ENCODE results near the gene DOCK1. TPM values are rescaled to one million over a fixed set of nuclear protein-coding genes. Genes with fewer than 3 reads are reported as not detected.

The DOCK1 gene
- total RNA-seq, 1 donor from 2014 or later: 99.7 TPM

GRCh38 chr10:126939706-126940105 is 34.5 kb downstream of the DOCK1 start:
- peak; percentile 51 for ATAC-seq
- intact Hi-C loops (cut with DNase I): loop anchor here (2.0 kb wide), 1 partner anchor 73 kb away; no protein-coding TSS in a partner anchor

GRCh38 chr10:126940670-126941310 is 35.6 kb downstream of the DOCK1 start:
- DNase-seq (ENCODE audit: low spot score) (no peak), ATAC-seq (no peak)
- intact Hi-C loops (cut with DNase I): no loop called here

More at GRCh38 chr10:126939706-126940105, 34.5 kb downstream of the DOCK1 start:
- no peak for DNase-seq (ENCODE audit: low spot score)

GRCh38 chr10:126944191-126944590 is 39.0 kb downstream of the DOCK1 start:
- ATAC-seq (no peak), DNase-seq (ENCODE audit: low spot score) (no peak)
- intact Hi-C loops (cut with DNase I): no loop called here

- ATAC-seq (no peak), DNase-seq (ENCODE audit: low spot score) (no peak)
- intact Hi-C loops (cut with DNase I): no loop called here
These were observed 40.3 kb downstream of the DOCK1 start for GRCh38 chr10:126945351-126946030.

- no peak for ATAC-seq
- no peak for DNase-seq (ENCODE audit: low spot score)
- intact Hi-C loops (cut with DNase I): no loop called here
These were observed 41.5 kb downstream of the DOCK1 start for GRCh38 chr10:126946746-126947145.

GRCh38 chr10:126948355-126949160 is 43.3 kb downstream of the DOCK1 start:
- DNase-seq (ENCODE audit: low spot score): no peak
- no peak for ATAC-seq

GRCh38 chr10:126949161-126949503 is 43.9 kb downstream of the DOCK1 start:
- ATAC-seq (no peak), DNase-seq (ENCODE audit: low spot score) (no peak)
- intact Hi-C loops (cut with DNase I): no loop called here

More at GRCh38 chr10:126948355-126949160, 43.3 kb downstream of the DOCK1 start:
- intact Hi-C loops (cut with DNase I): no loop called here

- intact Hi-C loops (cut with DNase I): no loop called here
- DNase-seq (ENCODE audit: low spot score): no peak
These were observed 45.3 kb downstream of the DOCK1 start for GRCh38 chr10:126950401-126951105.

GRCh38 chr10:126953886-126954285 is 48.7 kb downstream of the DOCK1 start:
- intact Hi-C loops (cut with DNase I): no loop called here
- no peak for DNase-seq (ENCODE audit: low spot score)

More at GRCh38 chr10:126950401-126951105, 45.3 kb downstream of the DOCK1 start:
- peak; percentile 28 for ATAC-seq

GRCh38 chr10:126955396-126955795 is 50.2 kb downstream of the DOCK1 start:
- no peak for DNase-seq (ENCODE audit: low spot score)
- peak; percentile 53 for ATAC-seq

More at GRCh38 chr10:126953886-126954285, 48.7 kb downstream of the DOCK1 start:
- ATAC-seq: no peak

GRCh38 chr10:126955934-126956711 is 50.9 kb downstream of the DOCK1 start:
- DNase-seq (ENCODE audit: low spot score) (no peak), ATAC-seq (peak; percentile 30)
- intact Hi-C loops (cut with DNase I): no loop called here

More at GRCh38 chr10:126955396-126955795, 50.2 kb downstream of the DOCK1 start:
- intact Hi-C loops (cut with DNase I): no loop called here

- DNase-seq (ENCODE audit: low spot score) (no peak), ATAC-seq (no peak)
- intact Hi-C loops (cut with DNase I): no loop called here
These were observed 51.5 kb downstream of the DOCK1 start for GRCh38 chr10:126956712-126957108.

- ATAC-seq: no peak
- intact Hi-C loops (cut with DNase I): no loop called here
These were observed 51.9 kb downstream of the DOCK1 start for GRCh38 chr10:126957111-126957510.

GRCh38 chr10:126959431-126959830 is 54.2 kb downstream of the DOCK1 start:
- no peak for DNase-seq (ENCODE audit: low spot score)
- intact Hi-C loops (cut with DNase I): no loop called here
- no peak for ATAC-seq

More at GRCh38 chr10:126957111-126957510, 51.9 kb downstream of the DOCK1 start:
- DNase-seq (ENCODE audit: low spot score): no peak

GRCh38 chr10:126959906-126960685 is 54.9 kb downstream of the DOCK1 start:
- no peak for DNase-seq (ENCODE audit: low spot score)
- intact Hi-C loops (cut with DNase I): no loop called here

GRCh38 chr10:126963354-126963753 is 58.1 kb downstream of the DOCK1 start:
- no peak for ATAC-seq
- intact Hi-C loops (cut with DNase I): no loop called here
- DNase-seq (ENCODE audit: low spot score): no peak

More at GRCh38 chr10:126959906-126960685, 54.9 kb downstream of the DOCK1 start:
- no peak for ATAC-seq

GRCh38 chr10:126964190-126964589 is 59.0 kb downstream of the DOCK1 start:
- ATAC-seq: no peak
- DNase-seq (ENCODE audit: low spot score): no peak
- intact Hi-C loops (cut with DNase I): no loop called here

- DNase-seq (ENCODE audit: low spot score) (no peak), ATAC-seq (no peak)
- intact Hi-C loops (cut with DNase I): no loop called here
These were observed 61.7 kb downstream of the DOCK1 start for GRCh38 chr10:126966938-126967337.

Measured in sciatic nerve (tissue), 2 donors.